Activated T-cell treated with anti-CD3 and anti-CD28 coated beads, Interleukin-2, amount 50 U/mL, for 4 hours (primary cell): ENCODE results near the gene KIAA0319L. TPM values are rescaled to one million over a fixed set of nuclear protein-coding genes. Genes with fewer than 3 reads are reported as not detected.
A peak's percentile ranks its signal among the peaks of the same experiment; 100 is the strongest.
"Not testable (repeated sequence)": the region's sequence is repeated elsewhere in the genome, so short reads cannot be mapped to it uniquely, and the experiment has no call there.

Experiments used
- ATAC-seq, 2 donors: fragments of 200-7000 bp; cut with Tn5 transposase; one replicate each; pipeline ENCODE4 v1.10.0; 2021
- DNase-seq: peaks from one replicate; pipeline ENCODE4 v3.0.0-alpha.2; 2020
- H3K27me3 Mint-ChIP-seq: one replicate; pipeline ENCODE4 v1.8.0; 2021; ENCODE audit warnings: low read depth, mixed read lengths
- H3K36me3 Mint-ChIP-seq: one replicate; pipeline ENCODE4 v1.8.0; 2022; ENCODE audit warnings: mixed read lengths; ENCODE audit not compliant: insufficient read depth
- H3K4me1 Mint-ChIP-seq: one replicate; pipeline ENCODE4 v1.8.0; 2021; ENCODE audit warnings: low read depth, mixed read lengths
- H3K4me3 Mint-ChIP-seq: one replicate; pipeline ENCODE4 v1.8.0; 2021; ENCODE audit warnings: mild to moderate bottlenecking, moderate library complexity, mixed read lengths
- H3K9me3 Mint-ChIP-seq: one replicate; pipeline ENCODE4 v1.8.0; 2021; ENCODE audit warnings: mixed read lengths
- total RNA-seq, 3 donors: library from RNA; stranded (reverse); gene quantifications; one replicate each; pipeline ENCODE4 v1.2.1, GENCODE V29; 2021

Gene KIAA0319L
- total RNA-seq, 3 donors from 2014 or later: 16.4 to 19.2 (median 17.4) TPM

DNA sequence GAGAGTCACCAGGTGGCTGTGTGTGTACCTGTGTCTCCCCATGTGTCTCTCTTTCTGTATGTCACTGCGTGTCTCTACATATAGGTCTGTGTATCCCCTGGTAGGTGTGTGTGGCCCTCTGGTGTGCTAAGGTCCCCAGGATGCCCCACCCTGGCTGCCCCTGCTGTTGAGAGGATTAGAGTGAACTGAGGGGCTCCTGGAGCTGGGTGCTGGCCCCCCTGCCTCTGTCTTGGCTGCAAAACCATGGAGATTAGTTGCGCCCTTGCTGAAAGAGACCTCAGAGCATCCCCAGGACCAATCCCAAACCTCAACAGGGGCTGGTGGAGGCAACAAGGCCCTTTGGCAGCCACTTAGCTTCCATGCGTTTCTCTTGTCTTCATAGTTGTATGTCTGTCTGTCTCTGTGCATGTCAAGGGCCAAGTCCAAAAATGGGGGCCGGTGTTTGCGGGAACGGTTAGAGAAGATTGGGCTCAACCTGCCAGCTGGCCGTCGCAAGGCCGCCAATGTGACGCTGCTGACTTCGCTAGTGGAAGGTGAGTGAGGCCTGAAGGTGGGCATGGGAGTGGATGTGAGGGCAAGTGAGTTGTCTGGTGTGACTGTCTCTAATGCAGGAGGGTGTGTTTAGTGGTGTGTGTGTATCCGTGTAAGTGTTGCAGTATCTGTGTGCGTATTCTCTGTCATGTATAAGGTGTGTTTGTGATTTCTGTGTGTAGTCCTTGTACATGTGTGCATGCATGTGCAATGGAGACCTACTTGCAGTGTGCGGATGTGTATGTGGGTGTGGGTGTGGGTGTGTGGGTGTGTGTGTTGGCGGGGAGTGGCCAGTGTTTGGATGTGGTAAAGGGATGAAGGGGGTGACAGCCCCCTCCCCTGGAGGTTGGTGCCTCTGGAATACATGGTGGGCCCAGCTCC lies 32.6 kb upstream of the KIAA0319L start:
- peaks cover 3% of the 10 kb centered on the region for H3K36me3 Mint-ChIP-seq
- H3K9me3 Mint-ChIP-seq: no peaks in the 10 kb centered on the region
- H3K27me3 Mint-ChIP-seq: no peaks in the 10 kb centered on the region
- DNase-seq (no peak), ATAC-seq (no peak)
- no peak overlapping the region for H3K4me3 Mint-ChIP-seq
- peaks cover 4% of the 10 kb centered on the region for H3K4me1 Mint-ChIP-seq

DNA sequence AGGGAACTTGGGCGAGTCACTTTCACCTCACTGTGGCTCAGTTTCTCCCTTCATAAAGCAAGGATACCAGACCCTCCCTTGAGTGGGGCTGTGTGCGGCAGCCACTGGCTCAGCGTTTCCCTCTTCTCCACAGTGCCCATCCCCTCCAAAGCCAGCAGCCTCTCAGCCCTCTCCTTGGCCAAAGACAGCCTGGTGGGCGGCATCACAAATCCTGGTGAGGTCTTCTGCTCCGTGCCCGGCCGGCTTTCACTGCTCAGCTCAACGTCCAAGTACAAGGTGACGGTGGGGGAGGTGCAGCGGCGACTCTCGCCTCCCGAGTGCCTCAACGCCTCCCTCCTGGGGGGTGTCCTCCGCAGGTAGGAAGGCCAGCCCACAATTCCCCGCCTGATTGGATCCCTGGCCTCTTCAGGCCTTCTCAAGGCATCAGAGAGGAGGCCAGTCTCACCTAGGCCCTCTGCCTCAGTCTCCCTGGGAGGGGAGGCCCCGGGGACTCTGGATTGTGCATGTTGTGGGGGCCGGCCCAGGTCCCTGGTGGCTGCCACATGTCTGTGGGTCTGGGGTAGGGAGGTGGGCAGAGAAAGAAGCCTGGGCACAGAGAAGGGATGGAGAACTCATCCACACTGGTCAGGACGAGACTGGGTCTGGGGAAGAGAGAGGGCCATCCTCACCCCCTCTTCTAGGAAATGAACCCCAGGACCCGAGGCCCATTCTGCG lies 31.2 kb upstream of the KIAA0319L start:
- Mint-ChIP-seq H3K27me3 (no peaks in the 10 kb centered on the region), H3K4me1 (peaks cover 4% of the 10 kb centered on the region), H3K9me3 (no peaks in the 10 kb centered on the region), H3K36me3 (peaks cover 3% of the 10 kb centered on the region), H3K4me3 (no peak overlapping the region)
- ATAC-seq: no peak
- DNase-seq: no peak

DNA sequence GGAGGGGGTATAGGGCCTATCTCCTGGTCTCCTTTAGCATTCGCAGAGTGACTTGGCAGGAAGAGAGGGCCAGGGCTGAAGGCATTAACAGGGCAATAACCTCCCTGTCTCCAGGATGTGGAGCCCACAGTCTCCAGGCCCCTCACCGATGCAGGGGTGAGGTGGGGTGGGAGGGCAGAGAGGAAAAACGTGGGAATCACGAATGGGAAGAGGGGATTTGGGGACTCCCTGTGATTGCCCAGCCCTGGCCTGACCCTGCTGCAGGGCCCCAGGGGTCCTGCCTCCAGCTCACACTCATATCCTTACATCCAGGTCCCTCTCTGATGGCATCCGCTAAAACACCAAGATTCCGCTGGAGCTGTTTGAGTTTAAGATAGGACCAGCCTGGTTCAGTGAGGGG lies 30.5 kb upstream of the KIAA0319L start:
- H3K9me3 Mint-ChIP-seq: no peaks in the 10 kb centered on the region
- H3K36me3 Mint-ChIP-seq: peaks cover 3% of the 10 kb centered on the region
- no peaks in the 10 kb centered on the region for H3K27me3 Mint-ChIP-seq
- DNase-seq: no peak
- no peak for ATAC-seq
- H3K4me1 Mint-ChIP-seq: peaks cover 1% of the 10 kb centered on the region
- H3K4me3 Mint-ChIP-seq: no peak overlapping the region

DNA sequence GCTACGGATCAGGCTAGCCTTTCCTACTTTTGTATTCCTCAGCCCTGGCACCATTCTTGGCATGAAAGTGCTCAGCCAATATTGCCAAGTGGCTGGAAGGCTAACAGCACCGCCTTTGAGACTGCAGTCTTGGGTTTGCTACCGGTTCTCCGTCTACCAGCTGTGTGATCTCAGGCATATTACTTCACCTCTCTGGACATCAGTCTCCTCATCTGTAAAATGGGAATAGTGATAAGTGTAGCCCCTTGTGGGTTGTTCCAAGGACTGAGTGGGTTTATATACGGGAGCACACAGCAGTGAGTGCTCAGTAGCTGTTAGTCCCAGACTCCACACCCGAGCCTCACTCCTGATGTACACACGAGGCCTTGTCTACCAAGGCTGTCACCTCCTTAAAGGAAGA lies 29.6 kb upstream of the KIAA0319L start:
- no peak for DNase-seq
- no peaks in the 10 kb centered on the region for H3K4me1 Mint-ChIP-seq
- no peaks in the 10 kb centered on the region for H3K9me3 Mint-ChIP-seq
- H3K4me3 Mint-ChIP-seq: no peak overlapping the region
- ATAC-seq: no peak
- H3K36me3 Mint-ChIP-seq: peaks cover 3% of the 10 kb centered on the region
- H3K27me3 Mint-ChIP-seq: no peaks in the 10 kb centered on the region

DNA sequence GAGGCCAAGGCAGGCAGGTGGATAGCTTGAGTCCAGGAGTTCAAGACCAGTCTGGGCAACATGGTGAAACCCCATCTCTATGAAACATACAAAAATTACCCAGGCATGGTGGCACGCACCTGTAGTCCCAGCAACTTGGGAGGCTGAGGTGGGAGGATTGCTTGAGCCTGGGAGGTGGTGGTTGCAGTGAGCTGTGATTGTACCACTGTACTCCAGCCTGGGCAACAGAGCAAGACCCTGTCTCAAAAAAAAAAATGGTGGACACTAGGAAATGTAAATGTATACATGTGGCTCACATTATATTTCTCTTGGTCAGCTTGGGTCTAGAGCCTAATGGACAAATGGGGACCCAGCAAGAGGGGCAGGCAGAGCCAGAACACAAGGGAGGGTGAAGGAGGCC lies 28.6 kb upstream of the KIAA0319L start:
- not testable (repeated sequence) for H3K27me3 Mint-ChIP-seq, DNase-seq, H3K36me3 Mint-ChIP-seq, H3K9me3 Mint-ChIP-seq, H3K4me3 Mint-ChIP-seq, H3K4me1 Mint-ChIP-seq, ATAC-seq

DNA sequence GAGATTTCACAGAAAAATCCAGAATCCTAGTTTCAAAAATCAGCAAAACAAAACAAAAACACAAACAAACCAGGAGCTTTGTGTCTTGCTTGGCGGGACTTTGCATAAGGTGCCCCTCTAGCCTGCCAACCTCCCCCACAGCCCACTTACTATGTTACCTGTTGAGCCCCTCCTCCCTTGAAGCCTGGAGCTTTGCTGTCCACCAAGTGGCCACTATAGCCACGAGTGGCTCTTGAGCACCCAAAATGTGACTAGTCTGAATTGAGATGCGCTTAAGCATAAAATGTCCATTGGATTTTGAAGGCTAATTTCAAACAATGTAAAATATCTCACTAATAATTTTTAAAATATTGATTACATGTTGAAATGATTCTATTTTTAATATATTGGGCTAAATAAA lies 28.1 kb upstream of the KIAA0319L start:
- Mint-ChIP-seq H3K36me3 (no peaks in the 10 kb centered on the region), H3K27me3 (no peaks in the 10 kb centered on the region), H3K9me3 (no peaks in the 10 kb centered on the region), H3K4me1 (no peaks in the 10 kb centered on the region), H3K4me3 (no peak overlapping the region)
- ATAC-seq: no peak
- no peak for DNase-seq

DNA sequence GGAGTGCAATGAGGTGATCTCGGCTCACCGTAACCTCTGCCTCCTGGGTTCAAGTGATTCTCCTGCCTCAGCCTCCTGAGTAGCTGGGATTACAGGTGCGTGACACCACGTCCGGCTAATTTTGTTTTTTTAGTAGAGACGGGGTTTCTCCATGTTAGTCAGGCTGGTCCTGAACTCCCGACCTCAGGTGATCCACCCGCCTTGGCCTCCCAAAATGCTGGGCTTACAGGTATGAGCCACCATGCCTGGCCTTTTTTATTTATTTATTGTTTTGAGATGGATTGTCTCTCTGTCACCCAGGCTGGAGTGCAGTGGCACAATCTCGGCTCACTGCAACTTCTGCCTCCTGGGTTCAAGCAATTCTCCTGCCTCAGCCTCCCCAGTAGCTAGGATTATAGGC lies 24.4 kb upstream of the KIAA0319L start:
- not testable (repeated sequence) for H3K36me3 Mint-ChIP-seq, ATAC-seq, H3K9me3 Mint-ChIP-seq, DNase-seq, H3K27me3 Mint-ChIP-seq, H3K4me3 Mint-ChIP-seq
- peaks cover 10% of the 10 kb centered on the region for H3K4me1 Mint-ChIP-seq

DNA sequence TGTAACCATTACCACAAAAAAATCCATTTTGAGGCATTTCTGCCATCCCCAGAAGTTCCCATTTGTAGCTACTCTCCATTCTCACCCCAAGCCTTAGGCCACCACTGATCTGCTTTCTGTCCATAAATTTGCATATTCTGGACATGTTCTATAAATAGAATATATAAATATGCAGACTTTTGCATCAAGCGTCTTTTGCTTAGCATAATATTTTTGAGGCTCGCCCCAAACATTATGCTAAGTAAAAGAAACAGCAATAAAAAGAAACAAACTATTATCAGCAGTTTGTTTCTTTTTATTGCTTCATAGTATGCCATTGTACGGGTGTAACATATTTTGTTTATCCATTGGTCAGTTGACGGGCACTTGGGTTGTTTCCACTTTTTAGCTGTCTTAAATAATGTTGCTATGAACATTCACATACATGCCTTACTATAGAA lies 23.8 kb upstream of the KIAA0319L start:
- ATAC-seq (no peak), DNase-seq (no peak)
- Mint-ChIP-seq H3K36me3 (no peaks in the 10 kb centered on the region), H3K4me1 (peaks cover 17% of the 10 kb centered on the region), H3K27me3 (no peaks in the 10 kb centered on the region), H3K9me3 (no peaks in the 10 kb centered on the region), H3K4me3 (no peak overlapping the region)

DNA sequence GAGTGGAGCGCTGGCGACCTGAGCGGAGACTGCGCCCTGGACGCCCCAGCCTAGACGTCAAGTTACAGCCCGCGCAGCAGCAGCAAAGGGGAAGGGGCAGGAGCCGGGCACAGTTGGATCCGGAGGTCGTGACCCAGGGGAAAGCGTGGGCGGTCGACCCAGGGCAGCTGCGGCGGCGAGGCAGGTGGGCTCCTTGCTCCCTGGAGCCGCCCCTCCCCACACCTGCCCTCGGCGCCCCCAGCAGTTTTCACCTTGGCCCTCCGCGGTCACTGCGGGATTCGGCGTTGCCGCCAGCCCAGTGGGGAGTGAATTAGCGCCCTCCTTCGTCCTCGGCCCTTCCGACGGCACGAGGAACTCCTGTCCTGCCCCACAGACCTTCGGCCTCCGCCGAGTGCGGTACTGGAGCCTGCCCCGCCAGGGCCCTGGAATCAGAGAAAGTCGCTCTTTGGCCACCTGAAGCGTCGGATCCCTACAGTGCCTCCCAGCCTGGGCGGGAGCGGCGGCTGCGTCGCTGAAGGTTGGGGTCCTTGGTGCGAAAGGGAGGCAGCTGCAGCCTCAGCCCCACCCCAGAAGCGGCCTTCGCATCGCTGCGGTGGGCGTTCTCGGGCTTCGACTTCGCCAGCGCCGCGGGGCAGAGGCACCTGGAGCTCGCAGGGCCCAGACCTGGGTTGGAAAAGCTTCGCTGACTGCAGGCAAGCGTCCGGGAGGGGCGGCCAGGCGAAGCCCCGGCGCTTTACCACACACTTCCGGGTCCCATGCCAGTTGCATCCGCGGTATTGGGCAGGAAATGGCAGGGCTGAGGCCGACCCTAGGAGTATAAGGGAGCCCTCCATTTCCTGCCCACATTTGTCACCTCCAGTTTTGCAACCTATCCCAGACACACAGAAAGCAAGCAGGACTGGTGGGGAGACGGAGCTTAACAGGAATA lies 20.1 kb upstream of the KIAA0319L start:
- Mint-ChIP-seq H3K4me1 (peaks cover 26% of the 10 kb centered on the region), H3K4me3 (peak overlapping the region; percentile 81), H3K36me3 (peaks cover 1% of the 10 kb centered on the region), H3K27me3 (peaks cover 5% of the 10 kb centered on the region), H3K9me3 (no peaks in the 10 kb centered on the region)
- ATAC-seq (peak; percentile 73 to 76), DNase-seq (peak; percentile 30)

DNA sequence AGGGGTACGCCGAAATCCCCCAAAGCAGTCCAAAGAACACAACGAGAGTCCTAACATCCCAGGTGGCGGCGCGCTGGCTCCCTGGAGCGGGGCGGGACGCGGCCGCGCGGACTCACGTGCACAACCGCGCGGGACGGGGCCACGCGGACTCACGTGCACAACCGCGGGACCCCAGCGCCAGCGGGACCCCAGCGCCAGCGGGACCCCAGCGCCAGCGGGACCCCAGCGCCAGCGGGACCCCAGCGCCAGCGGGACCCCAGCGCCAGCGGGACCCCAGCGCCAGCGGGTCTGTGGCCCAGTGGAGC lies 19.5 kb upstream of the KIAA0319L start:
- H3K4me3 Mint-ChIP-seq: peak overlapping the region; percentile 75
- H3K9me3 Mint-ChIP-seq, H3K27me3 Mint-ChIP-seq, ATAC-seq, DNase-seq, H3K36me3 Mint-ChIP-seq: not testable (repeated sequence)
- H3K4me1 Mint-ChIP-seq: peaks cover 26% of the 10 kb centered on the region

DNA sequence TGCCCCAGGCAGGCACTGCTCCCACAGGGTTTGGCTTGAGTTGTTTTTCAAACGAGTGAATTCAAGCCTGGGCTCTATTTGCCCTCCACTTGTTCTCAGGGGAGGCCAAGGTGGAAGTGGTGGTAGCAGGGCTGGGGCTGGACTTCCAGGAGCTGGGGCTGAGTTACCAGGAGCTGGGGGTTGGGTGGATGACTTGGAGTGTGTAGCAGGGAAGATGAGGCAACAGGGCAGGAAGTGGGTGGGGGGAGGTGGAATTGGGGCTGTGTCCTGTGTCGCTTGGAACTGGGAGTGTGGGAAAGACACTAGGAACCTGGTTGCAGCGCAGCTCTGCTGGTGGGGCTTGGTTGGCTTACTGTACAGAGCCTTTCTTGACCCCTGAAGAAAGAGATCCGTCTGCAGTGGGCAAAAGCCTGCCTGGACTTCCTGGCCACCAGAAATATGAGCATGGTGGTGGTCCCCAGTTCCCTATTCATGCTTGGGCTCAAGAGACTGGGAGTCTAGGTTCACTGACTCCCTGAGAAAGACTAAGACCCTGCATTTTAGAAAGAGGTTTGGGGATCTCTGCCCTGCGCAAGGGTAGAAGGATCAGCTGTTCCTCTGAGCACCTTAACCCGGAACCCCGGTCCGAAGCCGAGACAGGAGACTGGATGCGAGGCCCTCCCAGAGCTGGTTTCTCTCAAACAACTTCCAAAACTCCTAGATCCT lies 19.0 kb upstream of the KIAA0319L start:
- DNase-seq (no peak), ATAC-seq (no peak)
- Mint-ChIP-seq H3K27me3 (peaks cover 5% of the 10 kb centered on the region), H3K4me3 (peak overlapping the region; percentile 75), H3K9me3 (no peaks in the 10 kb centered on the region), H3K36me3 (peaks cover 1% of the 10 kb centered on the region), H3K4me1 (peaks cover 26% of the 10 kb centered on the region)

DNA sequence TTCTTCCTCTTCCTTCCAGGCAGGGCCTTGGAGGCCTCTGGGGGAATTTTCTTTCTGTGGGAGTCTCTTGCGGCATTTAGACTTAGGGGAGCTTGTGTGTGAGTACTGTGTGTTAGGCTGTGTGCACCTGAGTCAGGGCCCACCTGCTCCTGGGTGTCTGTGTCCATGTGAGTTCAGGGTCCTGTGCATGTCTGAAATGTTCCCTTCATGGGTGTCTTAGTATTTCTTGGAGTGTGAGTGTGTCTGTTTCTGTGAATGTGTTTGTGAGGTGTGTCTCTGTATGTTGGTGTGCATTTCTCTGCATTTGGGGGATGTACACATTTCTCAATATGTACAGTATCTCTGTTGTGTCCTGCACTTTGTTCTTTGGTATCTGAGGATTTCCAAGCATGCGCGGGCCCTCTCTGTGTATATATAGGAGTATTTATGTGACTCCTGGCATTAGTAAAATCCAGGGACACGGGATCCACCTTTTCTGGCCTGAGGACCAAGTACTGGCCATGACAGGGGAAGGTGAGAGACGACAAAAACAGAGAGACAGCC lies 18.3 kb upstream of the KIAA0319L start:
- H3K9me3 Mint-ChIP-seq: no peaks in the 10 kb centered on the region
- H3K36me3 Mint-ChIP-seq: peaks cover 1% of the 10 kb centered on the region
- no peak for ATAC-seq
- no peak for DNase-seq
- peak overlapping the region; percentile 58 for H3K4me3 Mint-ChIP-seq
- peaks cover 26% of the 10 kb centered on the region for H3K4me1 Mint-ChIP-seq
- H3K27me3 Mint-ChIP-seq: peaks cover 5% of the 10 kb centered on the region

DNA sequence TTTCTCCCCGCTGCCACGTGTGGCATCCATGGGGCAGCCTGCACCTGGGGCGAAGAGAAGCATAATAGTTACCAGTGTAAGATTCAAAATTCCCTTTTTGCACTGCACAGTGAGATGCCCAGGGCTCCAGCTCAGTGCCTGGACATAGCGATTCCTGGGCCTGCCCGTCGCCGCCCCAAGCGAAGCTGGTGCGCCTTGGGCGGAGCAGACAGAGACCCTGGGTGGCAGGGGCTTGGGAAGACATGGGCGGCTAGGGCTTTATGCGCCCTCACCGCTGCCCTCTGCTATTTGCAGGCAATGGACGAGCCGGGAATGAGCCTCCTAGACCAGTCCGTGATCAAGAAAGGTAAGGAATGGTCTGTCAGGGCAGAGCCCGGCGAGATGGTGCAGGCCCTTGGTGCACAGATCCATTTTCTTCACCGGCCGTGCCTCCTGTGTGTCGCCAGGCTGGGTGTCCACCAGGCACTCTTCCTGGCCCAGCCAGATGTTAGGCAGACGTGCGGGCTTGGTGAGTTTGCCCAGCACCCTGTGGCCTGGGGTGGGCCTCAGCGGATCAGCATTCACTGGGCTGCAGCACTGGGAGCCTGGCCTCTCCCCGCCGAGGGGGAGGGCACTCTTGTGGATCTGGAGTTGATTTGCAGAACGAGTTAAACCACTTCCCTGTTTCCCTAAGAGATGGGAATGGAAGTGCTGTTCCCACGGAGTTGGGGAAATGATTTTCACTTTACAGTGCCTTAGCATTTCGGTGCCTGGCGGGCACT lies 17.6 kb upstream of the KIAA0319L start:
- ATAC-seq: no peak
- Mint-ChIP-seq H3K9me3 (no peaks in the 10 kb centered on the region), H3K36me3 (peaks cover 1% of the 10 kb centered on the region), H3K4me1 (peaks cover 26% of the 10 kb centered on the region), H3K27me3 (peaks cover 5% of the 10 kb centered on the region), H3K4me3 (peak overlapping the region; percentile 13)
- DNase-seq: no peak
